Neuronal stem cell (in vitro differentiated cells): Measurements from ENCODE around the gene PTPN9.
"Not testable (repeated sequence)": the region's sequence is repeated elsewhere in the genome, so short reads cannot be mapped to it uniquely, and the experiment has no call there.

Experiments
- DNase-seq: peaks from one replicate; pipeline ENCODE4 v3.0.0-alpha.2; 2013; ENCODE audit warnings: low spot score
- H2AFZ ChIP-seq: one replicate; pipeline ENCODE4 v1.6.1; 2013; ENCODE audit warnings: mild to moderate bottlenecking, low read length, inconsistent platforms
- H2AK5ac ChIP-seq: 2 replicates; pipeline ENCODE4 v1.6.1; 2013; ENCODE audit warnings: low read depth, mild to moderate bottlenecking, inconsistent platforms, low read length, moderate library complexity, mixed read lengths
- H2BK120ac ChIP-seq: 2 replicates; pipeline ENCODE4 v1.6.1; 2013; ENCODE audit warnings: low read depth, mild to moderate bottlenecking, inconsistent platforms, low read length, moderate library complexity, mixed read lengths
- H2BK12ac ChIP-seq: one replicate; pipeline ENCODE4 v1.6.1; 2013; ENCODE audit warnings: low read length, inconsistent platforms
- H2BK15ac ChIP-seq: 2 replicates; pipeline ENCODE4 v1.6.1; 2013; ENCODE audit warnings: mild to moderate bottlenecking, low read length, inconsistent platforms, mixed read lengths
- H2BK5ac ChIP-seq: one replicate; pipeline ENCODE4 v1.6.1; 2013; ENCODE audit warnings: inconsistent platforms, mild to moderate bottlenecking, low read length, moderate library complexity
- H3K14ac ChIP-seq: one replicate; pipeline ENCODE4 v1.6.1; 2013; ENCODE audit warnings: low read length, inconsistent platforms
- H3K18ac ChIP-seq: 2 replicates; pipeline ENCODE4 v1.6.1; 2013; ENCODE audit warnings: low read length, inconsistent platforms
- H3K23ac ChIP-seq: 2 replicates; pipeline ENCODE4 v1.6.1; 2013; ENCODE audit warnings: low read depth, mild to moderate bottlenecking, mixed read lengths, low read length, inconsistent platforms; ENCODE audit not compliant: poor library complexity
- H3K27ac ChIP-seq: replicated peaks from 3 replicates; pipeline ENCODE4 v1.5.1; 2013; ENCODE audit warnings: low read length, inconsistent platforms
- H3K27me3 ChIP-seq, 3 experiments: 2 replicates each; pipeline ENCODE4 v1.6.1; 2013; ENCODE audit warnings: low read length in 3 of 3, mild to moderate bottlenecking in 2 of 3, inconsistent platforms in 1 of 3, low read depth in 1 of 3, mixed read lengths in 1 of 3, moderate library complexity in 1 of 3; ENCODE audit not compliant: control insufficient read depth in 3 of 3, insufficient read depth in 3 of 3
- H3K36me3 ChIP-seq, 2 donors: replicated peaks in 1 of 2; 2 replicates each; pipeline ENCODE4 v1.6.1; 2013; ENCODE audit warnings: low read length in 2 of 2; ENCODE audit not compliant: control insufficient read depth in 2 of 2, insufficient read depth in 2 of 2
- H3K4ac ChIP-seq: 2 replicates; pipeline ENCODE4 v1.6.1; 2013; ENCODE audit warnings: inconsistent platforms, mild to moderate bottlenecking, low read length, moderate library complexity
- H3K4me1 ChIP-seq, 2 donors: 1 replicate in 1 of 2; 2 replicates in 1 of 2; pipeline ENCODE4 v1.6.1; 2013; ENCODE audit warnings: low read length in 2 of 2, low read depth in 1 of 2; ENCODE audit not compliant: control insufficient read depth in 2 of 2, insufficient read depth in 1 of 2
- H3K4me2 ChIP-seq: one replicate; pipeline ENCODE4 v1.6.1; 2013; ENCODE audit warnings: mild to moderate bottlenecking, low read length, inconsistent platforms; ENCODE audit not compliant: insufficient read depth, poor library complexity, severe bottlenecking
- H3K4me3 ChIP-seq, 2 donors: 2 replicates each; pipeline ENCODE4 v1.5.1; 2013; ENCODE audit warnings: low read length in 2 of 2, mild to moderate bottlenecking in 2 of 2, inconsistent platforms in 1 of 2, moderate library complexity in 1 of 2
- H3K79me1 ChIP-seq: one replicate; pipeline ENCODE4 v1.6.1; 2013; ENCODE audit warnings: low read depth, mild to moderate bottlenecking, inconsistent platforms, low read length, moderate library complexity
- H3K9ac ChIP-seq: one replicate; pipeline ENCODE4 v1.6.1; 2013; ENCODE audit warnings: mild to moderate bottlenecking, low read depth, low read length, inconsistent platforms; ENCODE audit not compliant: poor library complexity
- H3K9me3 ChIP-seq, 2 donors: replicated peaks in 1 of 2; 2 replicates each; pipeline versions ENCODE3 to v1.6.1; 2013; ENCODE audit warnings: low read length in 2 of 2, mild to moderate bottlenecking in 2 of 2, inconsistent platforms in 1 of 2, low read depth in 1 of 2, mixed read lengths in 1 of 2, moderate library complexity in 1 of 2; ENCODE audit not compliant: control insufficient read depth in 2 of 2, insufficient read depth in 1 of 2
- H4K8ac ChIP-seq: one replicate; pipeline ENCODE4 v1.6.1; 2013; ENCODE audit warnings: low read depth, mild to moderate bottlenecking, inconsistent platforms, low read length, moderate library complexity
- H4K91ac ChIP-seq: one replicate; pipeline ENCODE4 v1.6.1; 2013; ENCODE audit warnings: low read length, low read depth, mild to moderate bottlenecking, inconsistent platforms; ENCODE audit not compliant: poor library complexity
- WGBS, 2 donors: extraction: QIAGEN DNeasy Blood & Tissue Kit; methylation state at CpG; one replicate each; pipeline ENCODE4 v1.1.7; 2013; ENCODE audit warnings: missing lambda C conversion rate in 2 of 2, mixed read lengths in 1 of 2; ENCODE audit not compliant: insufficient read length in 2 of 2, insufficient replicate concordance in 1 of 2; ENCODE audit errors: extremely low coverage in 2 of 2; 5-methylcytosine and 5-hydroxymethylcytosine counted together

Gene PTPN9

DNA sequence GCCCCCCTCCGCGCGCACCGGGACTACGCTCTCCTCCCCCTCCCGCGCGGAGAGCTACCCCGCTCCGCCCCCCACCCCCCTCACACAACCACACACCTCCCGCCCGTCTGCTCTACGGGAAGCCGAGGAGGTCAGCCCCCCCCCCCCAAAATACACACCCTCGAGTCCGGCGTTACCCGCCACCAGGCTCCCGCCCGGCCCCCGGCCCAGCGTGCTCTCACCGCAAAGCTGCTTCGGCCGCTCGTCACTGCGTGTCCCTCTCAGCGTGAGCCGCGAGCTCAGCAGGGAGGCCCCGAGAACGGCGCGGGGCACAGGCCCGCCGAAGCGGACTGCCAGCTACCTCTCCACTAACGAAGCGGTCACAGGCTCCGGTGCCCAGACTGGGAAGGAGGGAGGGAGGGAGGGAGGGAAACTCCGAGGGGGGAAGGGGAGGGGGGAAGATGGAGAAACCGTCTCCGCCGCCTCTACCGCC lies 127.9 kb downstream of the PTPN9 start:
- no peaks in the 10 kb centered on the region for H3K9me3 ChIP-seq
- no peak for DNase-seq
- peaks cover 1 to 18% of the 10 kb centered on the region in 2 donors for H3K36me3 ChIP-seq
- peak overlapping the region; percentile 97 for H3K14ac ChIP-seq
- no CpG with 5 or more reads among the region's 45 CpGs for WGBS, 2 donors
- H3K4ac ChIP-seq: peak overlapping the region; percentile 96
- H3K9ac ChIP-seq: peak overlapping the region; percentile 100
- H4K91ac ChIP-seq: no peak overlapping the region
- peak overlapping the region; percentile 58 for H4K8ac ChIP-seq
- H3K4me3 ChIP-seq: peak overlapping the region; percentile 62 to 93
- peak overlapping the region; percentile 92 for H3K23ac ChIP-seq
- H3K4me2 ChIP-seq: peak overlapping the region; percentile 15
- peaks cover 4 to 5% of the 10 kb centered on the region in 2 donors for H3K4me1 ChIP-seq
- peak overlapping the region; percentile 87 for H2AFZ ChIP-seq
- H2BK120ac ChIP-seq: peak overlapping the region; percentile 97
- H3K18ac ChIP-seq: peak overlapping the region; percentile 100
- H2AK5ac ChIP-seq: peak overlapping the region; percentile 93
- no peak overlapping the region for H2BK15ac ChIP-seq
- H2BK5ac ChIP-seq: peak overlapping the region; percentile 98
- peak overlapping the region; percentile 98 for H3K27ac ChIP-seq
- peaks cover 12% of the 10 kb centered on the region for H3K79me1 ChIP-seq
- peaks cover 0 to 1% (median 0%) of the 10 kb centered on the region in 3 experiments for H3K27me3 ChIP-seq
- no peak overlapping the region for H2BK12ac ChIP-seq

DNA sequence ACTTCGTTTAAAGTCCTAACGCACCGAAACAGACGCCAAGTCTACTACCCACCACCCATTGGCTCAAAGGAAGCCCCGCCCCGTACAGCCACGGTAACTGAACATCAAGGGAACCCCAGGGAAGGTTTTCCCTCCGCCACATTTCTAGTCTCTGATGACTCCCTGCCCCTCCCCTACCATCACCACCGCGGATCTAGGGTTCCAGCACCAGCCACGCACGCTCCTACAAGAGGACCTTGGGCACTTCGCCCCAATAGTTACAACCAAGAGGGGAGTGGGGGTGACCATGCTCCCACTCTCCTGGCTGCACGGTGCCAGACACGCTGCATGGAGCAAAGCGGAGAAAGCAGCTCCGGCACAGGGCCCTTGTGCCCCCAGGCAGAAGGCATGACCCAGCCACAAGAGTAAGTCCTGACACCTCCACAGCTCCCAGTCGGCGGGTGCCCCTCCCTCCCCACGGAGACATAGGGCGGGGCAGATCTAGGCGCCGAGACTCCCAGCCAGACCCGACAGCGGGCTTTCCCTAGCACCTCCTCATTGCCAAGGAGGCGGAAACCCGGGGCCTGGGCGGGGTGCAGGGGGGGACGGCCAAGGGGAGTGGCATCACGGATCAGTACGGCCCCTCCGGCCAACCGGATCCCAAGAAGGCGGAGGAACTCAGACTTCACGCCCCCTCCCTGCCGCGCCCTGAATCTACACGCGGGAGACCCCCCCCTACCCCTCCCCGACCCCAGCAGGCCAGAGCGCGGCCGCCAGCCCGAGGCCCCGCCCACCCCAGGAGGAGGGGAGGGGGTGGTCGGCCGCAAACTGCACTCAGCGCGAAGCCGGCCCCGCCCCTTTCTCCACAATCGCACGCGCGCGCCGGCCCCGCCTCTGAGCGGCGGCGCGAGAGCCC lies 128.6 kb downstream of the PTPN9 start:
- Histone ChIP-seq H3K4ac (no peak overlapping the region), H2BK5ac (peak overlapping the region; percentile 98), H2AFZ (peak overlapping the region; percentile 58), H3K18ac (peak overlapping the region; percentile 92), H3K14ac (peak overlapping the region; percentile 63), H3K36me3 (peaks cover 1 to 25% of the 10 kb centered on the region in 2 donors), H2BK12ac (peak overlapping the region; percentile 92), H3K79me1 (peaks cover 14% of the 10 kb centered on the region), H2BK15ac (no peak overlapping the region), H3K9me3 (peaks cover 0 to 3% of the 10 kb centered on the region in 2 donors), H3K27ac (peak overlapping the region; percentile 78), H4K8ac (no peak overlapping the region), H4K91ac (no peak overlapping the region), H2BK120ac (no peak overlapping the region), H3K9ac (peak overlapping the region; percentile 92), H3K4me1 (peaks cover 0 to 3% of the 10 kb centered on the region in 2 donors), H3K4me2 (peak overlapping the region; percentile 78), H3K4me3 (peak overlapping the region; percentile 62 to 86), H3K23ac (peak overlapping the region; percentile 98), H3K27me3 (no peaks in the 10 kb centered on the region), H2AK5ac (peak overlapping the region; percentile 89)
- peak; percentile 97 for DNase-seq
- no CpG with 5 or more reads among the region's 62 CpGs for WGBS, 2 donors

DNA sequence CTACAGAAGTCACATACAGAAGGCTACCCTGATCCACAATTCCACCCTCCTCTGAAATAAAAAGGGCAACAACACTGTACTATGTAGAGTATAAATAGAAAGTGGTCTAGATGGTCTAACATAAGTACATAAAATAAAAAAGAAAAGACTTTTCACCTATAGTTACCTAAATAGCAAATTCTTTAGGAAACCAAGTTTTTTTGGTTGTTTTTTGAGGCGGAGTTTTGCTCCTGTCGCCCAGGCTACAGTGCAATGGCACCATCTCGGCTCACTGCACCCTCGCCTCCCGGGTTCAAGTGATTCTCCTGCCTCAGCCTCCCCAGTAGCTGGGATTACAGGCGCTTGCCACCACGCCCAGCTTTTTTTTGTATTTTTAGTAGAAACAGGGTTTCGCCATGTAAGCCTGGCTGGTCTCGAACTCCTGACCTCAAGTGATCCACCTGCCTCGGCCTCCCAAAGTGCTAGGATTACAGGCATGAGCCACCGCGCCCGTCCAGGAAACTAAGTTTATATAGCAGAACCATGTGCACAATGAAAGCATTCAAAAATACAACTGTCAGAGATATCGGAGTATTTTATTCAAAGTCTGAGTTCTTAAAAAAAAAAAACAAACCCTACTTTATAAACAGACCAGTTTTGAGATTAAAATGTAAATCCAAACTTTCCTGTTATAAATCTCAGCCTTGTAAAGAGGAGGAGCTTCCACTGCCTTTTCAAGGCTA lies 129.4 kb downstream of the PTPN9 start:
- Histone ChIP-seq H3K4ac (no peak overlapping the region), H2BK5ac (no peak overlapping the region), H3K36me3 (peaks cover 1 to 27% of the 10 kb centered on the region in 2 donors), H3K4me2 (peak overlapping the region; percentile 78), H3K27me3 (no peaks in the 10 kb centered on the region), H2BK15ac (no peak overlapping the region), H2BK120ac (no peak overlapping the region), H4K8ac (no peak overlapping the region), H3K14ac (no peak overlapping the region), H2AK5ac (no peak overlapping the region), H2AFZ (no peak overlapping the region), H3K4me3 (peak overlapping the region; percentile 62 to 86), H3K9me3 (peaks cover 0 to 3% of the 10 kb centered on the region in 2 donors), H3K27ac (no peak overlapping the region), H3K23ac (no peak overlapping the region), H3K79me1 (peaks cover 12% of the 10 kb centered on the region), H3K4me1 (peaks cover 0 to 3% of the 10 kb centered on the region in 2 donors), H4K91ac (no peak overlapping the region), H2BK12ac (no peak overlapping the region), H3K9ac (no peak overlapping the region), H3K18ac (no peak overlapping the region)
- DNase-seq: no peak
- no CpG with 5 or more reads among the region's 14 CpGs for WGBS, 2 donors

DNA sequence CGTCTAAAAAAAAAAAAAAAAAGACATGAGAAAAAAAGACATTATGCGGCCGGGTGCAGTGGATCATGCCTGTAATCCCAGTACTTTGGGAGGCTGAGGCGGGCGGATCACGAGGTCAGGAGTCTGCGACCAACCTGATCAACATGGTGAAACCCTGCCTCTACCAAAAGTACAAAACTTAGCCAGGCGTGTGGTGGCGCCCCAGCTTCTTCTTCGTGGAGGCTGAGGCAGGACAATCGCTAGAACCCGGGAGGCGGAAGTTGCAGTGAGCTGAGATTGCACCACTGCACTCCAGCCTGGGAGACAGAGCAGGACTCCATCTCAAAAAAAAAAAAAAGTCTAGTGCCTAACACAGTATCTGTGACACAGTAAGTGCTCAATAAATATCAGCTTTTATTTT lies 130.9 kb downstream of the PTPN9 start:
- not testable (repeated sequence) for H3K23ac ChIP-seq, H3K27ac ChIP-seq, H3K9me3 ChIP-seq, H2BK15ac ChIP-seq, H3K4me2 ChIP-seq, H4K91ac ChIP-seq, H3K27me3 ChIP-seq, H3K4me3 ChIP-seq, H3K18ac ChIP-seq, H2AFZ ChIP-seq, H3K9ac ChIP-seq, H2BK120ac ChIP-seq, H2BK5ac ChIP-seq, H2BK12ac ChIP-seq, DNase-seq, H3K79me1 ChIP-seq, H4K8ac ChIP-seq, H2AK5ac ChIP-seq, H3K4me1 ChIP-seq, H3K14ac ChIP-seq, H3K4ac ChIP-seq
- peaks cover 4 to 36% of the 10 kb centered on the region in 2 donors for H3K36me3 ChIP-seq
- no CpG with 5 or more reads among the region's 13 CpGs for WGBS, 2 donors
